Activated CD4-positive, alpha-beta T cell treated with anti-CD3 and anti-CD28 coated beads, Interleukin-2, amount 50 U/mL, for 24 hours (primary cell): ENCODE data around the gene GNA12.

Experiments
- DNase-seq, 2 donors: peaks; one replicate each; pipeline ENCODE4 v3.0.0-alpha.2; 2020; ENCODE audit warnings: low read depth in 1 of 2, low spot score in 1 of 2

Gene GNA12

GRCh38 chr7:2785071-2785500, 59.0 kb downstream of the GNA12 start:
- no peak for DNase-seq

GRCh38 chr7:2782565-2782964, 61.5 kb downstream of the GNA12 start:
- no peak for DNase-seq

- DNase-seq: no peak
Measured at GRCh38 chr7:2782121-2782520, 62.0 kb downstream of the GNA12 start.

- no peak for DNase-seq
Measured at GRCh38 chr7:2781636-2782035, 62.5 kb downstream of the GNA12 start.

GRCh38 chr7:2779051-2779450, 65.1 kb downstream of the GNA12 start:
- DNase-seq: no peak

- no peak for DNase-seq
Measured at GRCh38 chr7:2777898-2778535, 66.1 kb downstream of the GNA12 start.

- no peak for DNase-seq
Measured at GRCh38 chr7:2776401-2776800, 67.7 kb downstream of the GNA12 start.

GRCh38 chr7:2775785-2776184, 68.3 kb downstream of the GNA12 start:
- DNase-seq: no peak

- DNase-seq: no peak
Measured at GRCh38 chr7:2775376-2775775, 68.7 kb downstream of the GNA12 start.

- DNase-seq: no peak
Measured at GRCh38 chr7:2774935-2775334, 69.2 kb downstream of the GNA12 start.

- DNase-seq: no peak
Measured at GRCh38 chr7:2774280-2774679, 69.8 kb downstream of the GNA12 start.

- DNase-seq: no peak
Measured at GRCh38 chr7:2773608-2774007, 70.5 kb downstream of the GNA12 start.

- no peak for DNase-seq
Measured at GRCh38 chr7:2771274-2771731, 72.8 kb downstream of the GNA12 start.

- no peak for DNase-seq
Measured at GRCh38 chr7:2764621-2765020, 79.5 kb downstream of the GNA12 start.

- no peak for DNase-seq
Measured at GRCh38 chr7:2763597-2763996, 80.5 kb downstream of the GNA12 start.

GRCh38 chr7:2761801-2762497, 82.2 kb downstream of the GNA12 start:
- DNase-seq: no peak

- DNase-seq: no peak
Measured at GRCh38 chr7:2761131-2761624, 82.9 kb downstream of the GNA12 start.

GRCh38 chr7:2760098-2760889, 83.8 kb downstream of the GNA12 start:
- DNase-seq: no peak

- no peak for DNase-seq
Measured at GRCh38 chr7:2759736-2760097, 84.4 kb downstream of the GNA12 start.

GRCh38 chr7:2758673-2759616, 85.2 kb downstream of the GNA12 start:
- DNase-seq: no peak
